ENCODE data around the gene TP53BP1.

DNA sequence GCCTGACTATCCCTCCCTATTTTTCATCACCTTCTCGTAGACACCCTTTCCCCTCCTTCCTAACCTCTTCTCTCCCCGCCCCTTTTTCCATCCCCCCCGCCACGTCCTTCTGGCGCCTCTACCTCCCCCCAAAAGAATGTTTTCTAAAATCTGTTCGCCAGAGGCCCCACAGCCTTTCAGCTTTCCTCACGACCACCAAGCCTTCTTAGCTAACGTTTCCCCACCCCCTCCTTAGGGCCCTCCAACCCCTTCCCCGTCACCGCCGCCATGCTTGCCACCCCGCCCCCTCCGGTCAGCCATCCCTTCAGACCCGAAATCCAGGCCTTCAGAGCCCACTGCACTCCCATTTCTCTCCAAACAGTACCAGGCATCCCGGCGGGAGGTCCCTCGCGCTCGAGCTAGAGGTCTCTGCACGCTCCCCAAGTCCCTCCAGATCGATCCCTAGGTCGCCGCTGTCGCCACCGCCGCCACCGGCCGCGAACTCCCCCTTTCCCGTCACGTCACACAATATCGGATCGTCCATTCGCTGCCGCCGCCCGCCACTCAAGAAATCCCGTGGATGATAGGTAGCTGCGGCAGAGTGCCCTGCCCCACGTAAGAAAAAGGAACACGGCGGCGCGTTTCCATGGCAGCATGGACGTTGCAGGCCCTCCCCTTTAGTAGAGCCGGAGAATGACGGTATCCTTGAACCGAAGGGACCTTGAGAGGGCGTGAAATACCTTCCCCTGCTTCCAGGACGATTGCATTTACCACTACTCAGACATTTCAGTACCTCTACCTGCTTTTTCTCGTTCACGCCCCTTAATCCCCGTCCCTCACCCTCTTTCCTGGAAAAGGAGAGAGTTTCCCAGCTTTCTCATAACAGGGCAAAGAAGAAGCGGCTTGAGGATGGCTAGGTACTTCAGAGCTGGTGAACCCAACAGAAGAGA is at the start of gene TP53BP1:
- TF ChIP-seq, protein P1, sequence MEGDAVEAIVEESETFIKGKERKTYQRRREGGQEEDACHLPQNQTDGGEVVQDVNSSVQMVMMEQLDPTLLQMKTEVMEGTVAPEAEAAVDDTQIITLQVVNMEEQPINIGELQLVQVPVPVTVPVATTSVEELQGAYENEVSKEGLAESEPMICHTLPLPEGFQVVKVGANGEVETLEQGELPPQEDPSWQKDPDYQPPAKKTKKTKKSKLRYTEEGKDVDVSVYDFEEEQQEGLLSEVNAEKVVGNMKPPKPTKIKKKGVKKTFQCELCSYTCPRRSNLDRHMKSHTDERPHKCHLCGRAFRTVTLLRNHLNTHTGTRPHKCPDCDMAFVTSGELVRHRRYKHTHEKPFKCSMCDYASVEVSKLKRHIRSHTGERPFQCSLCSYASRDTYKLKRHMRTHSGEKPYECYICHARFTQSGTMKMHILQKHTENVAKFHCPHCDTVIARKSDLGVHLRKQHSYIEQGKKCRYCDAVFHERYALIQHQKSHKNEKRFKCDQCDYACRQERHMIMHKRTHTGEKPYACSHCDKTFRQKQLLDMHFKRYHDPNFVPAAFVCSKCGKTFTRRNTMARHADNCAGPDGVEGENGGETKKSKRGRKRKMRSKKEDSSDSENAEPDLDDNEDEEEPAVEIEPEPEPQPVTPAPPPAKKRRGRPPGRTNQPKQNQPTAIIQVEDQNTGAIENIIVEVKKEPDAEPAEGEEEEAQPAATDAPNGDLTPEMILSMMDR (IDR thresholded peaks at IDR 0.05): no peak
- peak; percentile 18 to 51 for TF ChIP-seq POLR2A (IDR thresholded peaks at IDR 0.05)
